ENCODE data around the gene AMY2B.
"Not testable (repeated sequence)": the region's sequence is repeated elsewhere in the genome, so short reads cannot be mapped to it uniquely, and the experiment has no call there.

Gene AMY2B

GRCh38 chr1:103571289-103571688 is at the start of gene AMY2B:
AMY2B (plus strand) TSS chr1:103571589; CDS start chr1:103571603, 14 bp downstream.
- not testable (repeated sequence) for DNase-seq (ENCODE audit: insufficient read length, low spot score); FAIRE-seq

GRCh38 chr1:103523346-103523745 is 48.0 kb upstream of the AMY2B start:
- no peak for DNase-seq (ENCODE audit: insufficient read length, low spot score)
- FAIRE-seq: no peak
- no peak for TF ChIP-seq CTCF (IDR thresholded peaks at IDR 0.05; ENCODE audit: insufficient read depth, missing control alignments)

- no peak for TF ChIP-seq CTCF (IDR thresholded peaks at IDR 0.05; ENCODE audit: insufficient read depth, missing control alignments)
- DNase-seq (ENCODE audit: insufficient read length, low spot score) (no peak), FAIRE-seq (no peak)
Observed at GRCh38 chr1:103525114-103525606, 46.2 kb upstream of the AMY2B start.

- TF ChIP-seq CTCF (IDR thresholded peaks at IDR 0.05; ENCODE audit: insufficient read depth, missing control alignments): no peak
- FAIRE-seq (no peak), DNase-seq (ENCODE audit: insufficient read length, low spot score) (peak; percentile 18)
Observed at GRCh38 chr1:103525607-103526507, 45.5 kb upstream of the AMY2B start, which contains the start of gene RNPC3. RNPC3 (plus strand) TSS chr1:103525699; CDS start chr1:103526071, 372 bp downstream.

GRCh38 chr1:103527331-103527730 is 44.1 kb upstream of the AMY2B start:
- DNase-seq (ENCODE audit: insufficient read length, low spot score): no peak
- FAIRE-seq: peak; percentile 67
- no peak for TF ChIP-seq CTCF (IDR thresholded peaks at IDR 0.05; ENCODE audit: insufficient read depth, missing control alignments)

GRCh38 chr1:103529746-103530145 is 41.6 kb upstream of the AMY2B start:
- TF ChIP-seq CTCF (IDR thresholded peaks at IDR 0.05; ENCODE audit: insufficient read depth, missing control alignments): no peak
- no peak for FAIRE-seq
- no peak for DNase-seq (ENCODE audit: insufficient read length, low spot score)

- FAIRE-seq (no peak), DNase-seq (ENCODE audit: insufficient read length, low spot score) (no peak)
- no peak for TF ChIP-seq CTCF (IDR thresholded peaks at IDR 0.05; ENCODE audit: insufficient read depth, missing control alignments)
Observed at GRCh38 chr1:103538226-103538625, 33.2 kb upstream of the AMY2B start.

All from D721Med (cell line).